HG02759 (cell line): ENCODE results near the gene SNX18.
"Not testable (repeated sequence)": the region's sequence is repeated elsewhere in the genome, so short reads cannot be mapped to it uniquely, and the experiment has no call there.

Experiments
- ATAC-seq: cut with Tn5 transposase; IDR thresholded peaks from one replicate; pipeline ENCODE4 v1.9.1; 2021; ENCODE audit warnings: mild to moderate bottlenecking, moderate library complexity; ENCODE audit not compliant: unreplicated experiment

The SNX18 gene

GRCh38 chr5:54519509-54519876 is 1.9 kb downstream of the SNX18 start:
- no peak for ATAC-seq

- ATAC-seq: no peak
Measured at GRCh38 chr5:54520438-54520846, 2.9 kb downstream of the SNX18 start.

GRCh38 chr5:54520940-54521339 is 3.4 kb downstream of the SNX18 start:
- ATAC-seq: no peak

GRCh38 chr5:54521856-54522479 is 4.4 kb downstream of the SNX18 start:
- ATAC-seq: no peak

GRCh38 chr5:54523534-54523933 is 6.0 kb downstream of the SNX18 start:
- ATAC-seq: no peak

GRCh38 chr5:54524082-54524481 is 6.5 kb downstream of the SNX18 start:
- ATAC-seq: no peak

- ATAC-seq: no peak
Measured at GRCh38 chr5:54524704-54525103, 7.1 kb downstream of the SNX18 start.

- no peak for ATAC-seq
Measured at GRCh38 chr5:54525261-54525660, 7.7 kb downstream of the SNX18 start.

- no peak for ATAC-seq
Measured at GRCh38 chr5:54525692-54526091, 8.1 kb downstream of the SNX18 start.

GRCh38 chr5:54526604-54527288 is 9.2 kb downstream of the SNX18 start:
- ATAC-seq: no peak

GRCh38 chr5:54528633-54529209 is 11.2 kb downstream of the SNX18 start:
- no peak for ATAC-seq

- no peak for ATAC-seq
Measured at GRCh38 chr5:54529565-54529964, 12.0 kb downstream of the SNX18 start.

- ATAC-seq: no peak
Measured at GRCh38 chr5:54531546-54531945, 14.0 kb downstream of the SNX18 start.

GRCh38 chr5:54533541-54534190 is 16.1 kb downstream of the SNX18 start:
- no peak for ATAC-seq

- no peak for ATAC-seq
Measured at GRCh38 chr5:54534191-54535004, 16.8 kb downstream of the SNX18 start.

- ATAC-seq: no peak
Measured at GRCh38 chr5:54535149-54535844, 17.7 kb downstream of the SNX18 start.

- ATAC-seq: not testable (repeated sequence)
Measured at GRCh38 chr5:54536375-54536774, 18.8 kb downstream of the SNX18 start.

GRCh38 chr5:54536861-54537260 is 19.3 kb downstream of the SNX18 start:
- ATAC-seq: not testable (repeated sequence)

GRCh38 chr5:54537725-54538124 is 20.2 kb downstream of the SNX18 start:
- no peak for ATAC-seq

- no peak for ATAC-seq
Measured at GRCh38 chr5:54538156-54538555, 20.6 kb downstream of the SNX18 start.
